Activated T-cell treated with anti-CD3 and anti-CD28 coated beads, Interleukin-2, amount 50 U/mL, for 72 hours (primary cell): ENCODE results near the gene PSAPL1. TPM values are rescaled to one million over a fixed set of nuclear protein-coding genes. Genes with fewer than 3 reads are reported as not detected.

Experiments
- ATAC-seq, 2 donors: fragments of 150-1000 bp; cut with Tn5 transposase; replicated peaks in 1 of 2; 2 replicates each; pipeline ENCODE4 v1.10.0; 2021; ENCODE audit warnings: moderate library complexity in 2 of 2, mild to moderate bottlenecking in 1 of 2
- DNase-seq, 2 donors: peaks; one replicate each; pipeline ENCODE4 v3.0.0; 2021 to 2022; ENCODE audit warnings: mixed read lengths in 1 of 2
- H3K27ac Mint-ChIP-seq: one replicate; pipeline ENCODE4 v1.8.0; 2022; ENCODE audit warnings: mild to moderate bottlenecking, moderate library complexity, mixed read lengths
- H3K27me3 Mint-ChIP-seq: one replicate; pipeline ENCODE4 v1.8.0; 2022; ENCODE audit warnings: low read depth, mixed read lengths
- H3K36me3 Mint-ChIP-seq, 2 donors: one replicate each; pipeline ENCODE4 v1.8.0; 2022; ENCODE audit warnings: mixed read lengths in 2 of 2, mild to moderate bottlenecking in 1 of 2; ENCODE audit not compliant: insufficient read depth in 2 of 2
- H3K4me1 Mint-ChIP-seq: one replicate; pipeline ENCODE4 v1.8.0; 2022; ENCODE audit warnings: low read depth, mixed read lengths
- H3K4me3 Mint-ChIP-seq, 2 donors: one replicate each; pipeline ENCODE4 v1.8.0; 2022; ENCODE audit warnings: mild to moderate bottlenecking in 2 of 2, mixed read lengths in 2 of 2, moderate library complexity in 2 of 2
- H3K9me3 Mint-ChIP-seq, 2 donors: one replicate each; pipeline ENCODE4 v1.8.0; 2022; ENCODE audit warnings: mixed read lengths in 2 of 2
- total RNA-seq, 2 donors: library from RNA; stranded (reverse); gene quantifications; one replicate each; pipeline ENCODE4 v1.2.3, GENCODE V29; 2022

PSAPL1 gene
- total RNA-seq, 2 donors from 2014 or later, result not detected

- no peak overlapping the region for H3K27ac Mint-ChIP-seq
- peaks cover 0 to 4% of the 10 kb centered on the region in 2 donors for H3K9me3 Mint-ChIP-seq
- H3K4me3 Mint-ChIP-seq, result no peak overlapping the region
- ATAC-seq, result no peak
- H3K4me1 Mint-ChIP-seq, result no peaks in the 10 kb centered on the region
- peaks cover 18% of the 10 kb centered on the region for H3K27me3 Mint-ChIP-seq
- H3K36me3 Mint-ChIP-seq, result no peaks in the 10 kb centered on the region
- DNase-seq, result no peak
Measured at GRCh38 chr4:7417639-7418038, 17.1 kb downstream of the PSAPL1 start.

- peaks cover 18% of the 10 kb centered on the region for H3K27me3 Mint-ChIP-seq
- no peak for DNase-seq
- no peak overlapping the region for H3K4me3 Mint-ChIP-seq
- peaks cover 0 to 4% of the 10 kb centered on the region in 2 donors for H3K9me3 Mint-ChIP-seq
- no peaks in the 10 kb centered on the region for H3K4me1 Mint-ChIP-seq
- no peak overlapping the region for H3K27ac Mint-ChIP-seq
- no peaks in the 10 kb centered on the region for H3K36me3 Mint-ChIP-seq
- ATAC-seq, result no peak
Measured at GRCh38 chr4:7416745-7417432, 17.8 kb downstream of the PSAPL1 start.

- ATAC-seq (no peak), DNase-seq (no peak)
- Mint-ChIP-seq H3K4me1 (no peaks in the 10 kb centered on the region), H3K9me3 (peaks cover 3 to 7% of the 10 kb centered on the region in 2 donors), H3K36me3 (peaks cover 0 to 2% of the 10 kb centered on the region in 2 donors), H3K27me3 (peaks cover 18% of the 10 kb centered on the region), H3K27ac (no peak overlapping the region), H3K4me3 (no peak overlapping the region)
Measured at GRCh38 chr4:7415927-7416686, 18.6 kb downstream of the PSAPL1 start.

GRCh38 chr4:7414736-7415510 is 19.8 kb downstream of the PSAPL1 start:
- Mint-ChIP-seq H3K4me3 (no peak overlapping the region), H3K27ac (no peak overlapping the region), H3K9me3 (peaks cover 3 to 7% of the 10 kb centered on the region in 2 donors), H3K4me1 (no peaks in the 10 kb centered on the region), H3K36me3 (peaks cover 0 to 2% of the 10 kb centered on the region in 2 donors), H3K27me3 (peaks cover 18% of the 10 kb centered on the region)
- no peak for DNase-seq
- no peak for ATAC-seq

- Mint-ChIP-seq H3K4me3 (no peak overlapping the region), H3K4me1 (no peaks in the 10 kb centered on the region), H3K27ac (no peak overlapping the region), H3K9me3 (peaks cover 3 to 9% of the 10 kb centered on the region in 2 donors), H3K36me3 (peaks cover under 1 to 3% of the 10 kb centered on the region in 2 donors), H3K27me3 (peaks cover 18% of the 10 kb centered on the region)
- ATAC-seq, result no peak
- no peak for DNase-seq
Measured at GRCh38 chr4:7414046-7414445, 20.7 kb downstream of the PSAPL1 start.

- Mint-ChIP-seq H3K27me3 (peaks cover 18% of the 10 kb centered on the region), H3K36me3 (peaks cover 5% of the 10 kb centered on the region in 2 donors), H3K4me1 (no peaks in the 10 kb centered on the region), H3K27ac (no peak overlapping the region), H3K9me3 (peaks cover 10 to 18% of the 10 kb centered on the region in 2 donors), H3K4me3 (no peak overlapping the region)
- ATAC-seq (no peak), DNase-seq (no peak)
Measured at GRCh38 chr4:7412554-7412912, 22.2 kb downstream of the PSAPL1 start.

GRCh38 chr4:7411896-7412553 is 22.7 kb downstream of the PSAPL1 start:
- no peak overlapping the region for H3K27ac Mint-ChIP-seq
- H3K27me3 Mint-ChIP-seq, result peaks cover 17% of the 10 kb centered on the region
- ATAC-seq (no peak), DNase-seq (no peak)
- peaks cover 5% of the 10 kb centered on the region in 2 donors for H3K36me3 Mint-ChIP-seq
- no peaks in the 10 kb centered on the region for H3K4me1 Mint-ChIP-seq
- H3K4me3 Mint-ChIP-seq, result no peak overlapping the region
- H3K9me3 Mint-ChIP-seq, result peaks cover 10 to 18% of the 10 kb centered on the region in 2 donors

- Mint-ChIP-seq H3K27ac (no peak overlapping the region), H3K9me3 (peaks cover 10 to 17% of the 10 kb centered on the region in 2 donors), H3K4me3 (no peak overlapping the region), H3K4me1 (no peaks in the 10 kb centered on the region), H3K36me3 (peaks cover 5% of the 10 kb centered on the region in 2 donors), H3K27me3 (peaks cover 12% of the 10 kb centered on the region)
- DNase-seq (no peak), ATAC-seq (no peak)
Measured at GRCh38 chr4:7411491-7411890, 23.2 kb downstream of the PSAPL1 start.

GRCh38 chr4:7410446-7410845 is 24.3 kb downstream of the PSAPL1 start:
- Mint-ChIP-seq H3K27me3 (peaks cover 10% of the 10 kb centered on the region), H3K4me1 (no peaks in the 10 kb centered on the region), H3K4me3 (no peak overlapping the region), H3K9me3 (peaks cover 10 to 17% of the 10 kb centered on the region in 2 donors), H3K27ac (no peak overlapping the region), H3K36me3 (peaks cover 5% of the 10 kb centered on the region in 2 donors)
- no peak for DNase-seq
- ATAC-seq, result no peak

- Mint-ChIP-seq H3K4me1 (no peaks in the 10 kb centered on the region), H3K36me3 (peaks cover 5% of the 10 kb centered on the region in 2 donors), H3K27me3 (no peaks in the 10 kb centered on the region), H3K27ac (no peak overlapping the region), H3K4me3 (no peak overlapping the region), H3K9me3 (peaks cover 10 to 20% of the 10 kb centered on the region in 2 donors)
- DNase-seq (no peak), ATAC-seq (no peak)
Measured at GRCh38 chr4:7408166-7408565, 26.6 kb downstream of the PSAPL1 start.

GRCh38 chr4:7403001-7403400 is 31.7 kb downstream of the PSAPL1 start:
- H3K4me1 Mint-ChIP-seq, result no peaks in the 10 kb centered on the region
- H3K36me3 Mint-ChIP-seq, result no peaks in the 10 kb centered on the region
- no peaks in the 10 kb centered on the region for H3K27me3 Mint-ChIP-seq
- H3K9me3 Mint-ChIP-seq, result peaks cover 7 to 12% of the 10 kb centered on the region in 2 donors
- H3K27ac Mint-ChIP-seq, result no peak overlapping the region
- ATAC-seq (no peak), DNase-seq (no peak)
- no peak overlapping the region for H3K4me3 Mint-ChIP-seq

GRCh38 chr4:7402526-7402925 is 32.2 kb downstream of the PSAPL1 start:
- H3K36me3 Mint-ChIP-seq, result no peaks in the 10 kb centered on the region
- H3K9me3 Mint-ChIP-seq, result peaks cover 7 to 12% of the 10 kb centered on the region in 2 donors
- ATAC-seq, result no peak
- no peak for DNase-seq
- H3K27me3 Mint-ChIP-seq, result no peaks in the 10 kb centered on the region
- no peak overlapping the region for H3K27ac Mint-ChIP-seq
- H3K4me1 Mint-ChIP-seq, result no peaks in the 10 kb centered on the region
- no peak overlapping the region for H3K4me3 Mint-ChIP-seq
